ENCODE results near the gene PIAS4.

The PIAS4 gene

GRCh38 chr19:4080473-4080872 lies 72.9 kb downstream of the PIAS4 start:
- DNase-seq, result no peak

GRCh38 chr19:4081441-4082129 lies 74.0 kb downstream of the PIAS4 start:
- no peak for DNase-seq

- no peak for DNase-seq
Measured at GRCh38 chr19:4082172-4082571, 74.6 kb downstream of the PIAS4 start.

- DNase-seq, result no peak
Measured at GRCh38 chr19:4083677-4084546, 76.4 kb downstream of the PIAS4 start.

GRCh38 chr19:4084547-4084877 lies 77.0 kb downstream of the PIAS4 start:
- no peak for DNase-seq

GRCh38 chr19:4086411-4086867 lies 78.9 kb downstream of the PIAS4 start:
- no peak for DNase-seq

GRCh38 chr19:4087787-4088679 lies 80.5 kb downstream of the PIAS4 start:
- DNase-seq, result no peak

- DNase-seq, result no peak
Measured at GRCh38 chr19:4088975-4089374, 81.4 kb downstream of the PIAS4 start.
